Right lobe of liver (tissue), 6 donors: ENCODE results near the gene SLCO4A1. TPM values are rescaled to one million over a fixed set of nuclear protein-coding genes. Genes with fewer than 3 reads are reported as not detected.

Experiments used
- ATAC-seq, 4 donors: fragments of 200-7000 bp; cut with Tn5 transposase; one replicate each; pipeline ENCODE4 v1.9.1; 2020; ENCODE audit warnings: mild to moderate bottlenecking in 4 of 4, moderate library complexity in 4 of 4
- DNase-seq, 3 donors: peaks; one replicate each; pipeline ENCODE4 v3.0.0-alpha.2; 2020
- H3K27ac ChIP-seq, 3 donors: fragments of 200-600 bp; one replicate each; pipeline ENCODE4 v1.8.0; 2022
- H3K27me3 ChIP-seq, 2 donors: fragments of 200-600 bp; one replicate each; pipeline ENCODE4 v1.8.0; 2022
- H3K36me3 ChIP-seq, 4 donors: fragments of 200-600 bp; sonication (generic) in 1 of 4; one replicate each; pipeline versions ENCODE4 v1.5.1 to v1.8.0; 2017 to 2022; ENCODE audit warnings: control low read depth in 1 of 4
- H3K4me1 ChIP-seq, 4 donors: fragments of 200-600 bp; sonication (generic) in 1 of 4; one replicate each; pipeline versions ENCODE4 v1.5.1 to v1.8.0; 2017 to 2022; ENCODE audit warnings: control low read depth in 1 of 4
- H3K4me3 ChIP-seq, 3 donors: fragments of 200-600 bp; one replicate each; pipeline ENCODE4 v1.8.0; 2022
- H3K9me3 ChIP-seq, 4 donors: fragments of 200-600 bp; sonication (generic) in 1 of 4; one replicate each; pipeline versions ENCODE4 v1.5.1 to v1.8.0; 2017 to 2022; ENCODE audit warnings: control low read depth in 1 of 4
- CTCF ChIP-seq, 4 donors: fragments of 200-600 bp in 3 of 4; fragments of 450-650 bp in 1 of 4; IDR thresholded peaks; one replicate each; pipeline versions ENCODE4 v1.5.1 to v1.8.0; 2016 to 2022; ENCODE audit warnings: antibody characterized with exemption in 4 of 4, mild to moderate bottlenecking in 2 of 4
- POLR2A ChIP-seq: fragments of 450-650 bp; IDR thresholded peaks from one replicate; pipeline ENCODE4 v1.6.1; 2017; ENCODE audit warnings: antibody characterized with exemption, mild to moderate bottlenecking
- WGBS: methylation state at CpG from one replicate; pipeline ENCODE4 v1.1.6; 2018; ENCODE audit warnings: low coverage, low lambda C conversion rate; ENCODE audit not compliant: insufficient coverage; ENCODE audit errors: missing lambda C conversion rate; 5-methylcytosine and 5-hydroxymethylcytosine counted together
- intact Hi-C, 2 donors: fragments of 100-400 bp; cut with DNase I; formaldehyde crosslinking; loops; one replicate each; pipeline versions ENCODE4 v1.11.2 to v1.14.1; 2022
- total RNA-seq, 6 experiments: library from RNA; depleted of rRNA in 2 of 6; stranded (reverse); fragments of >200 nt in 2 of 6; fragmentation: NEBNext Ultra II Directional in 3 of 6; extraction: Animal tissue kit (Norgen Biotek cat#: 25700) in 3 of 6; gene quantifications; one replicate each; pipeline versions ENCODE4 v1.1.0 to v1.2.4, GENCODE V29; 2016 to 2023
- donor health status: DM: no; HTN: yes; CAD: no.
- donor health status: DM: no; HTN: no; CAD: no.
- donor health status: DM: no; HTN: no; CAD: no.
- donor health status: DM: no; HTN: yes; CAD: no.
- donor health status: DM: no; HTN: yes; CAD: no.

Gene SLCO4A1
- total RNA-seq, 6 experiments from 2014 or later = 0.93 to 8.8 (median 4.3) TPM

DNA sequence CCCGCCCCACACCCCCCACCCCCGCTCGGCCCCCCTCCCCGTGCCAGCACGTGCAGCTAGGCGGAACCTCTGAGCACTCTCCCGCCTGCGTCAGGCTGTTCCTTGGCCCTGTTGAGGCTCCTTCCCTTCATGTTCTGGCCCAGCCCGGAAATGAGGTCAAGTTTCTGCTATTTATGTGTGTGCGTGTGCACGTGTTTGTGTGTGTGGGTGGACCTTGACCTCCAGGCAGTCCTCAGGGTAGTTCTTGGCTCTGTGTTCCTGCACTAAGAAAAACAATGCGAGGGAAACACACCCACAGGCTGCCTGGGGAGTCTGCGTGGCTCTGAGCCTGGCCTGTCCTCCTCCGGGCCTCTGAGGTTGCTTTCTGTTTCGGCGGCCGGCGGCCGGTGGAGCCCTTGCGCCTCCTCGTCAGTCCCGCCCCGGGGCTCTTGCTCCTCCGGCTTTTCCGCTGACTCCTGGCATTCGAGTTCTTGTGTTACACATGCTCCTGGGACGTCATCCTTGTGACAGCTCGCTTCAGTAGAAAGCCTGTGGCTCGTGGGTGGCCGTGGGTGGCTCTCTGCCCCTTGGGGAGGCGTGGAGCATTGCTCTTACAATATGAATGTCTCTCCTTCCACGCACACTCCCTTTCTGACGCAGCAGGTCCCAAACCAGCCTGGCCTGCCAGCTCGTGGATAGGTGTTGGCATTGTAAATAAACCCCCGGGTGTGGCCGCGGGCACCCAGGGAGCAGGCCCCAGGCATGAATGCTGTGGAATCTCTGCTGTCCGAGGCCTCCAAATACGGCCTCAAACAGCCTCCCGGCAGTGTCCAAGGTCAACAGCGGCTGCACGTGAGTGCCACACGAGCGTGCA lies 10.0 kb downstream of the SLCO4A1 start:
- no peaks in the 10 kb centered on the region for H3K27me3 ChIP-seq
- H3K9me3 ChIP-seq = no peaks in the 10 kb centered on the region
- TF ChIP-seq POLR2A = peak; percentile 73
- peak in 1 of 4 donors; percentile 6 for TF ChIP-seq CTCF (IDR thresholded peaks at IDR 0.05)
- WGBS = 0% methylated on average over 10 of the region's 44 CpGs
- ATAC-seq (peak; percentile 84 to 90 (median 88)), DNase-seq (peak; percentile 90 to 94 (median 91))
- peak overlapping the region; percentile 91 to 98 (median 96) for H3K27ac ChIP-seq
- intact Hi-C loops = no loop called here
- peaks cover 0 to 16% (median 7%) of the 10 kb centered on the region in 4 donors for H3K4me1 ChIP-seq
- H3K36me3 ChIP-seq = no peaks in the 10 kb centered on the region
- peak overlapping the region in 2 of 3 donors; percentile 48 for H3K4me3 ChIP-seq

GRCh38 chr20:62652894-62653305 lies 10.6 kb downstream of the SLCO4A1 start:
- Histone ChIP-seq H3K9me3 (no peaks in the 10 kb centered on the region), H3K27me3 (no peaks in the 10 kb centered on the region), H3K27ac (peak overlapping the region; percentile 91 to 98 (median 96)), H3K36me3 (no peaks in the 10 kb centered on the region), H3K4me1 (peaks cover 0 to 16% (median 7%) of the 10 kb centered on the region in 4 donors), H3K4me3 (peak overlapping the region in 1 of 3 donors; percentile 45)
- intact Hi-C loops = no loop called here
- TF ChIP-seq CTCF (IDR thresholded peaks at IDR 0.05) (no peak), POLR2A (no peak)
- WGBS = no CpG with 5 or more reads among the region's 20 CpGs
- no peak for ATAC-seq
- DNase-seq = no peak

DNA sequence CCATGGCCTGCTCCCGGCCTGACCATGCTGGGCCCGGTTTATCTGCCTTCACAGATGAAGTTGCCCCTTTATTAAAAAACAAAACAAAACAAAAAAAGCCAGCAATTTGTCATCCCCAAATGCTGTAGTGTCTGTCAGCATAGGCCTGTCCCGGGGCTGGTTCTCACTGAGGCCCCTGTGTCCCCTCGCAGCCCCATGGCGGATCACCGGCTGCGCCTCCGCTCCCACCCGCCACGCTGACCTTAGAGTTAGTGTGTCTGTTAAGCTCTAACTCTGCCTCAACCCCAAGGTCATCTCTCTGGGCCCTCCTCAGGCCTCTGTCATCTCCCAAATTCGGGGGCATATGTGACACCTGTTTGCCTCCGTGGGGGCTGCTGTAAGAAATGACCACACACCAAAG lies 11.1 kb downstream of the SLCO4A1 start:
- ATAC-seq (no peak), DNase-seq (no peak)
- no peaks in the 10 kb centered on the region for H3K27me3 ChIP-seq
- no peak overlapping the region for H3K4me3 ChIP-seq
- intact Hi-C loops = no loop called here
- no peaks in the 10 kb centered on the region for H3K9me3 ChIP-seq
- H3K4me1 ChIP-seq = peaks cover 0 to 16% (median 7%) of the 10 kb centered on the region in 4 donors
- H3K27ac ChIP-seq = peak overlapping the region; percentile 91 to 98 (median 96)
- no peak for TF ChIP-seq CTCF (IDR thresholded peaks at IDR 0.05)
- 78% methylated on average over 5 of the region's 12 CpGs for WGBS
- H3K36me3 ChIP-seq = no peaks in the 10 kb centered on the region

- Histone ChIP-seq H3K9me3 (no peaks in the 10 kb centered on the region), H3K36me3 (no peaks in the 10 kb centered on the region), H3K27ac (no peak overlapping the region), H3K27me3 (no peaks in the 10 kb centered on the region), H3K4me3 (no peak overlapping the region), H3K4me1 (peaks cover 0 to 16% (median 7%) of the 10 kb centered on the region in 4 donors)
- TF ChIP-seq POLR2A (no peak), CTCF (IDR thresholded peaks at IDR 0.05) (no peak)
- ATAC-seq (no peak), DNase-seq (no peak)
- 83% methylated on average over 7 of the region's 24 CpGs for WGBS
- intact Hi-C loops = no loop called here
Observed at GRCh38 chr20:62653951-62654685, 11.8 kb downstream of the SLCO4A1 start.
